DMS153 (cell line): ENCODE measurements around the gene NRAS.

Source experiments
- DNase-seq: peaks from one replicate; lab custom pipeline; 2025; lab: John Stamatoyannopoulos, UW

The NRAS gene

GRCh38 chr1:114728553-114728952 is 12.0 kb upstream of the NRAS start:
- DNase-seq: no peak

- DNase-seq: no peak
Observed at GRCh38 chr1:114725230-114725629, 8.7 kb upstream of the NRAS start.

- DNase-seq: no peak
Observed at GRCh38 chr1:114723915-114724314, 7.3 kb upstream of the NRAS start.

GRCh38 chr1:114723457-114723856 is 6.9 kb upstream of the NRAS start:
- DNase-seq: no peak

GRCh38 chr1:114720492-114720891 is 3.9 kb upstream of the NRAS start:
- DNase-seq: no peak

- no peak for DNase-seq
Observed at GRCh38 chr1:114719424-114719787, 2.8 kb upstream of the NRAS start.

GRCh38 chr1:114718661-114719423 is 2.3 kb upstream of the NRAS start:
- no peak for DNase-seq

- DNase-seq: no peak
Observed at GRCh38 chr1:114715952-114716303, 643 bp downstream of the NRAS start.

- DNase-seq: no peak
Observed at GRCh38 chr1:114712977-114713376, 3.6 kb downstream of the NRAS start.

GRCh38 chr1:114710360-114710759 is 6.2 kb downstream of the NRAS start:
- no peak for DNase-seq

- DNase-seq: no peak
Observed at GRCh38 chr1:114707604-114708003, 9.0 kb downstream of the NRAS start.

GRCh38 chr1:114703242-114703641 is 13.3 kb downstream of the NRAS start:
- no peak for DNase-seq

- no peak for DNase-seq
Observed at GRCh38 chr1:114702737-114703136, 13.8 kb downstream of the NRAS start.

- no peak for DNase-seq
Observed at GRCh38 chr1:114701931-114702330, 14.6 kb downstream of the NRAS start.

GRCh38 chr1:114700036-114700600 is 16.5 kb downstream of the NRAS start:
- no peak for DNase-seq

- DNase-seq: no peak
Observed at GRCh38 chr1:114696810-114697209, 19.8 kb downstream of the NRAS start.

GRCh38 chr1:114695430-114696058 is 21.0 kb downstream of the NRAS start, which contains the start of gene AMPD1:
Gene AMPD1 (minus strand): TSS chr1:114695546. CDS start chr1:114695471, 75 bp downstream.
- DNase-seq: no peak

GRCh38 chr1:114694540-114695310 is 21.8 kb downstream of the NRAS start:
- DNase-seq: no peak

GRCh38 chr1:114692947-114693346 is 23.6 kb downstream of the NRAS start:
- DNase-seq: no peak

- no peak for DNase-seq
Observed at GRCh38 chr1:114691061-114691460, 25.5 kb downstream of the NRAS start.

- no peak for DNase-seq
Observed at GRCh38 chr1:114690148-114690547, 26.4 kb downstream of the NRAS start.

- no peak for DNase-seq
Observed at GRCh38 chr1:114688526-114688925, 28.0 kb downstream of the NRAS start.

GRCh38 chr1:114685851-114686250 is 30.7 kb downstream of the NRAS start:
- DNase-seq: no peak
